Activated T-cell treated with anti-CD3 and anti-CD28 coated beads for 4 hours (primary cell): ENCODE results near the gene B4GALT3.

Experiments
- DNase-seq: peaks from one replicate; pipeline ENCODE4 v3.0.0-alpha.2; 2020

The B4GALT3 gene

DNA sequence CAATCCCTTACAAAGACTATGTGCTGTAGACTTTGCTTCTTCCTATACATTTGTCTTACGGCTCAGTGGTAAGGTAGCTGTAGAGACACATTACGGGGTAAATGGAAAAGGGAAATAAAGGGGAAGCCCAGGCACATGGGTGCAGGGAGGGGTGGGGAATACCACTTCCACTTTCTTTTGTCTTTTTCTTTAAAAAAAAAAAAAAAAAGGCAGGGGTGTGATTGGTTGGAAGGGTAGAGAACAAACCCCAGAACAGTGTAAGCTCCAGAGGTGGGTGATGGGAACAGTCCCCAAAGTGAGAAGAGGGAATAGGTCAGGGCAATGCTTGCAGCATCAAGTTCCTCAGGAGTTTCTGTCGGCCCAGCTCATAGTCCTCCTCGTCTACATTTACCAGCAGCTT is 55.5 kb downstream of the B4GALT3 start:
- DNase-seq: no peak
